HEK293 (cell line): ENCODE data around the gene PDP2.

Experiments used
- CTCF ChIA-PET: fragments of 350-600 bp; formaldehyde crosslinking; extraction: SDS; loops from one replicate; lab custom pipeline; 2021; ENCODE audit warnings: antibody characterized with exemption; lab: Yijun Ruan, JAX
- POLR2A ChIA-PET: fragments of 300-600 bp; formaldehyde crosslinking; extraction: SDS; loops from one replicate; lab custom pipeline; 2020; ENCODE audit warnings: antibody characterized with exemption, inconsistent platforms; lab: Yijun Ruan, JAX
- H3K27ac ChIP-seq: fragments of 200-500 bp; sonication (Bioruptor generic); 2 replicates; pipeline ENCODE4 v1.5.1; 2014; ENCODE audit warnings: low read depth, low read length, control low read depth, inconsistent platforms; ENCODE audit errors: extremely low read depth
- H3K36me3 ChIP-seq, 2 experiments: fragments of 200-500 bp in 1 of 2; sonication (Bioruptor generic) in 1 of 2; 1 replicate in 1 of 2; 2 replicates in 1 of 2; pipeline ENCODE4 v1.5.1; 2014 to 2017; ENCODE audit warnings: inconsistent platforms in 2 of 2, low read length in 2 of 2; ENCODE audit not compliant: control insufficient read depth in 2 of 2, insufficient read depth in 1 of 2
- H3K4me1 ChIP-seq: fragments of 200-500 bp; sonication (Bioruptor generic); 2 replicates; pipeline ENCODE4 v1.5.1; 2014; ENCODE audit warnings: mild to moderate bottlenecking, low read length, inconsistent platforms; ENCODE audit not compliant: control insufficient read depth, insufficient read depth
- H3K4me3 ChIP-seq: 2 replicates; pipeline ENCODE4 v1.5.1; 2011; ENCODE audit warnings: low read depth, mild to moderate bottlenecking, control low read depth, low read length, moderate library complexity
- H3K9me3 ChIP-seq: fragments of 200-500 bp; sonication (Bioruptor generic); 2 replicates; pipeline ENCODE4 v1.5.1; 2014; ENCODE audit warnings: low read depth, low read length, inconsistent platforms; ENCODE audit not compliant: control insufficient read depth, insufficient read depth
- BCL11B ChIP-seq: fragments of 450-650 bp; formaldehyde crosslinking; IDR thresholded peaks from 2 replicates; pipeline ENCODE4 v1.5.1; 2016; ENCODE audit warnings: low read depth, missing biosample characterization, missing genetic modification characterization
- HOXD13 ChIP-seq: sonication (generic); formaldehyde crosslinking; IDR thresholded peaks from 2 replicates; pipeline ENCODE4 v1.8.0; 2022; ENCODE audit warnings: missing genetic modification reagents, borderline replicate concordance
- PRDM1 ChIP-seq: fragments of 450-650 bp; formaldehyde crosslinking; IDR thresholded peaks from 2 replicates; pipeline ENCODE4; 2016; ENCODE audit warnings: missing biosample characterization, missing genetic modification characterization
- YY2 ChIP-seq: fragments of 450-650 bp; formaldehyde crosslinking; IDR thresholded peaks from 2 replicates; pipeline ENCODE4 v1.5.1; 2016; ENCODE audit warnings: missing biosample characterization, missing genetic modification characterization
- ZBTB48 ChIP-seq: fragments of 450-650 bp; formaldehyde crosslinking; IDR thresholded peaks from 2 replicates; pipeline ENCODE4 v1.5.1; 2016; ENCODE audit warnings: missing biosample characterization, missing genetic modification characterization
- ZNF133 ChIP-seq: fragments of 450-650 bp; formaldehyde crosslinking; IDR thresholded peaks from 2 replicates; pipeline ENCODE4 v1.5.1; 2016; ENCODE audit warnings: missing biosample characterization, missing genetic modification characterization
- ZNF148 ChIP-seq: fragments of 450-650 bp; formaldehyde crosslinking; IDR thresholded peaks from 2 replicates; pipeline ENCODE4 v1.5.0; 2017; ENCODE audit warnings: missing biosample characterization, missing genetic modification characterization, borderline replicate concordance
- ZNF366 ChIP-seq: fragments of 450-650 bp; formaldehyde crosslinking; conservative IDR thresholded peaks from 2 replicates; pipeline ENCODE4 v1.5.1; 2016; ENCODE audit warnings: missing biosample characterization, missing genetic modification characterization
- ZNF449 ChIP-seq: fragments of 450-650 bp; formaldehyde crosslinking; IDR thresholded peaks from 2 replicates; pipeline ENCODE4 v1.5.1; 2017; ENCODE audit warnings: missing biosample characterization, mild to moderate bottlenecking, missing genetic modification characterization, moderate library complexity
- ZNF596 ChIP-seq: fragments of 450-650 bp; IDR thresholded peaks from 2 replicates; pipeline ENCODE4 v1.5.0; 2018; ENCODE audit warnings: missing biosample characterization, mild to moderate bottlenecking, missing genetic modification characterization, moderate library complexity
- ZNF626 ChIP-seq: fragments of 450-650 bp; sonication (Bioruptor Pico); formaldehyde crosslinking; IDR thresholded peaks from 2 replicates; pipeline ENCODE4 v1.5.1; 2018; ENCODE audit warnings: missing biosample characterization, missing genetic modification characterization, inconsistent platforms
- ZNF777 ChIP-seq: fragments of 450-650 bp; formaldehyde crosslinking; IDR thresholded peaks from 2 replicates; pipeline ENCODE4 v1.5.1; 2017; ENCODE audit warnings: missing biosample characterization, missing genetic modification characterization, borderline replicate concordance
- TF ChIP-seq, protein P1 (sequence below): fragments of 450-650 bp; formaldehyde crosslinking; IDR thresholded peaks from 2 replicates; pipeline ENCODE4 v1.5.1; 2016; ENCODE audit warnings: missing biosample characterization, missing genetic modification characterization
- TF ChIP-seq, protein P2 (sequence below): fragments of 450-650 bp; formaldehyde crosslinking; IDR thresholded peaks from 2 replicates; pipeline ENCODE4 v1.5.1; 2016; ENCODE audit warnings: missing biosample characterization, missing genetic modification characterization, borderline replicate concordance

The PDP2 gene

GRCh38 chr16:66898933-66899309 is 18.6 kb downstream of the PDP2 start (continued):
- TF ChIP-seq, protein P1, sequence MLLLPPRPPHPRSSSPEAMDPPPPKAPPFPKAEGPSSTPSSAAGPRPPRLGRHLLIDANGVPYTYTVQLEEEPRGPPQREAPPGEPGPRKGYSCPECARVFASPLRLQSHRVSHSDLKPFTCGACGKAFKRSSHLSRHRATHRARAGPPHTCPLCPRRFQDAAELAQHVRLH (tag by site-specific recombination), result 0 out of 2 replicates have a peak, but pooled peaks have one; percentile 50
- TF ChIP-seq ZNF777, result no peak
- TF ChIP-seq ZNF133, result no peak
- TF ChIP-seq ZNF449 (tag by site-specific recombination), result no peak
- TF ChIP-seq ZNF148 (tag by site-specific recombination), result no peak
- TF ChIP-seq HOXD13 (CRISPR knock-in tag), result no peak

DNA sequence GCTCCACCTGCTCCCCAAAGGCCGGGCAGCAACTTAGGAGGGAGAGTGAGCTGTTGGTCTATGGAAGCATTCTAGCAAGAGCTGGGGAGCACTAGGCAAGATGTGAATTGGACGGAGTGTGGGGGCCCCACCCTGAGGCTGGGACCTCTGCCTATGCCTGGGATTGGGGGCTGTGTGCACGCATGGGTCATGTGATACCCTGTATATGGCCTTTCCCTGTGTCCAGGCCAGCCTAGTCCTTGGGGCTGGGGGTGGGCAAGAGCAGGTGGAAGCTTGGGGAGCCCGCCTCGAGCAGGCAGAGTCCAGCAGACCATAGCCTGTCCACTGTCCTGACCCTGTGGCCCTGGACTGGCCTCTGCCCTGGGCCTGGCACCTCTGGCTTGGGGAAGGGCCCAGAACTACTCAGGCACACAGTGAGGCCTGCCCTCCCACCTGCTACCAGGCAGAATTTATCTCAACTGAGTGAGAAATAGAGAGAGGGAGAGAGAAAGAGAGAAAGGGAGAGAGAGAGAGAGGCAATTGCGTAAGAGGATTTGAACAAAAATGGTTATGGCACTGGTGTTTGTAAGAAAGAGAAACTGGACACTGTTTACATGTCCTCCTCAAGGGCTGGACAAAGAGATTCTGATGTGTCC is 19.1 kb downstream of the PDP2 start:
- POLR2A ChIA-PET, result interaction anchor here (1.3 to 2.0 kb wide), 3 partner anchors 18 to 44 kb away, joined by 5 to 8 read pairs (median 8); partner anchors contain the start of genes CIAO2B and PDP2
- CTCF ChIA-PET, result interaction anchor here (0.5 to 17.9 kb wide), 5 partner anchors 8 to 47 kb away, joined by 3 to 268 read pairs (median 3); partner anchors contain the start of genes CDH16 and RRAD
- H3K27ac ChIP-seq, result peak overlapping the region; percentile 20; the same call in 1 of the 2 replicates
- TF ChIP-seq ZBTB48 (tag by site-specific recombination), result no peak
- TF ChIP-seq, protein P2, sequence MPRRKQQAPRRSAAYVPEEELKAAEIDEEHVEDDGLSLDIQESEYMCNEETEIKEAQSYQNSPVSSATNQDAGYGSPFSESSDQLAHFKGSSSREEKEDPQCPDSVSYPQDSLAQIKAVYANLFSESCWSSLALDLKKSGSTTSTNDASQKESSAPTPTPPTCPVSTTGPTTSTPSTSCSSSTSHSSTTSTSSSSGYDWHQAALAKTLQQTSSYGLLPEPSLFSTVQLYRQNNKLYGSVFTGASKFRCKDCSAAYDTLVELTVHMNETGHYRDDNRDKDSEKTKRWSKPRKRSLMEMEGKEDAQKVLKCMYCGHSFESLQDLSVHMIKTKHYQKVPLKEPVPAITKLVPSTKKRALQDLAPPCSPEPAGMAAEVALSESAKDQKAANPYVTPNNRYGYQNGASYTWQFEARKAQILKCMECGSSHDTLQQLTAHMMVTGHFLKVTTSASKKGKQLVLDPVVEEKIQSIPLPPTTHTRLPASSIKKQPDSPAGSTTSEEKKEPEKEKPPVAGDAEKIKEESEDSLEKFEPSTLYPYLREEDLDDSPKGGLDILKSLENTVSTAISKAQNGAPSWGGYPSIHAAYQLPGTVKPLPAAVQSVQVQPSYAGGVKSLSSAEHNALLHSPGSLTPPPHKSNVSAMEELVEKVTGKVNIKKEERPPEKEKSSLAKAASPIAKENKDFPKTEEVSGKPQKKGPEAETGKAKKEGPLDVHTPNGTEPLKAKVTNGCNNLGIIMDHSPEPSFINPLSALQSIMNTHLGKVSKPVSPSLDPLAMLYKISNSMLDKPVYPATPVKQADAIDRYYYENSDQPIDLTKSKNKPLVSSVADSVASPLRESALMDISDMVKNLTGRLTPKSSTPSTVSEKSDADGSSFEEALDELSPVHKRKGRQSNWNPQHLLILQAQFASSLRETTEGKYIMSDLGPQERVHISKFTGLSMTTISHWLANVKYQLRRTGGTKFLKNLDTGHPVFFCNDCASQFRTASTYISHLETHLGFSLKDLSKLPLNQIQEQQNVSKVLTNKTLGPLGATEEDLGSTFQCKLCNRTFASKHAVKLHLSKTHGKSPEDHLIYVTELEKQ (tag by site-specific recombination), result no peak
- TF ChIP-seq ZNF366 (tag by site-specific recombination), result peak; percentile 89
- no peak for TF ChIP-seq YY2 (tag by site-specific recombination)
- TF ChIP-seq BCL11B (tag by site-specific recombination), result no peak
- TF ChIP-seq ZNF596, result peak; percentile 89
- no peak for TF ChIP-seq ZNF626 (tag by site-specific recombination)
- TF ChIP-seq PRDM1 (tag by site-specific recombination), result peak; percentile 95
- TF ChIP-seq, all 188 proteins: peak for 3
- Histone ChIP-seq H3K4me1 (peaks cover 8% of the 10 kb centered on the region; the same call in 1 of the 2 replicates), H3K4me3 (no peak overlapping the region), H3K36me3 (no peaks in the 10 kb centered on the region), H3K9me3 (no peaks in the 10 kb centered on the region)
